Osteoblast (primary cell): Measurements from ENCODE around the gene TSPAN5. TPM values are rescaled to one million over a fixed set of nuclear protein-coding genes. Genes with fewer than 3 reads are reported as not detected.

Experiments
- DNase-seq: peaks from one replicate; pipeline ENCODE4 v3.0.0; 2011; ENCODE audit warnings: low spot score, mixed read lengths; ENCODE audit not compliant: insufficient read length; ENCODE audit errors: missing footprints
- H2AFZ ChIP-seq: 2 replicates; pipeline ENCODE4 v1.6.0; 2011; ENCODE audit warnings: mild to moderate bottlenecking, low read length
- H3K27ac ChIP-seq: 2 replicates; pipeline ENCODE4 v1.5.1; 2011; ENCODE audit warnings: mild to moderate bottlenecking, low read depth, low read length, moderate library complexity
- H3K27me3 ChIP-seq: 2 replicates; pipeline ENCODE4 v1.6.0; 2012; ENCODE audit warnings: mild to moderate bottlenecking, control low read depth, inconsistent platforms, low read length, moderate library complexity; ENCODE audit not compliant: insufficient read depth
- H3K36me3 ChIP-seq: 2 replicates; pipeline ENCODE4 v1.5.1; 2011; ENCODE audit warnings: mild to moderate bottlenecking, low read length, control low read depth, moderate library complexity; ENCODE audit not compliant: insufficient read depth
- H3K4me1 ChIP-seq: 2 replicates; pipeline ENCODE4 v1.5.1; 2011; ENCODE audit warnings: mild to moderate bottlenecking, low read length, control low read depth, moderate library complexity; ENCODE audit not compliant: insufficient read depth
- H3K4me2 ChIP-seq: 2 replicates; pipeline ENCODE4 v1.6.0; 2011; ENCODE audit warnings: mild to moderate bottlenecking, low read length; ENCODE audit not compliant: insufficient read depth
- H3K4me3 ChIP-seq: fragments of 200-600 bp; sonication (generic); 3 replicates; pipeline ENCODE4 v1.5.1; 2012; ENCODE audit warnings: mild to moderate bottlenecking, low read length, inconsistent platforms; ENCODE audit not compliant: insufficient read depth
- H3K79me2 ChIP-seq: 2 replicates; pipeline ENCODE4 v1.6.0; 2012; ENCODE audit warnings: mild to moderate bottlenecking, low read length, control low read depth, inconsistent platforms; ENCODE audit not compliant: insufficient read depth
- H3K9me3 ChIP-seq: 2 replicates; pipeline ENCODE4 v1.5.1; 2011; ENCODE audit warnings: low read depth, low read length, control low read depth
- H4K20me1 ChIP-seq: 2 replicates; pipeline ENCODE4 v1.6.0; 2012; ENCODE audit warnings: mild to moderate bottlenecking, low read length, control low read depth; ENCODE audit not compliant: insufficient read depth
- CTCF ChIP-seq: IDR thresholded peaks from 2 replicates; pipeline ENCODE4 v1.5.1; 2011; ENCODE audit warnings: mild to moderate bottlenecking, low read depth, low read length, moderate library complexity; ENCODE audit errors: extremely low read depth
- total RNA-seq: library from RNA; depleted of rRNA; stranded (reverse); fragments of >200 nt; gene quantifications from 2 replicates; pipeline ENCODE4 v1.2.3, GENCODE V29; 2012

TSPAN5 gene
- total RNA-seq, 1 donor: 36.9 TPM

GRCh38 chr4:98555798-98556445, 102.5 kb downstream of the TSPAN5 start:
- no peak overlapping the region for H2AFZ ChIP-seq
- peak; percentile 72 for DNase-seq
- H4K20me1 ChIP-seq: no peaks in the 10 kb centered on the region
- H3K36me3 ChIP-seq: no peaks in the 10 kb centered on the region
- no peak for TF ChIP-seq CTCF
- H3K4me2 ChIP-seq: no peak overlapping the region
- H3K27me3 ChIP-seq: no peaks in the 10 kb centered on the region
- H3K9me3 ChIP-seq: no peaks in the 10 kb centered on the region
- H3K79me2 ChIP-seq: peaks cover 79% of the 10 kb centered on the region
- H3K4me3 ChIP-seq: no peak overlapping the region
- peaks cover 20% of the 10 kb centered on the region for H3K4me1 ChIP-seq
- H3K27ac ChIP-seq: peak overlapping the region; percentile 10

- Histone ChIP-seq H3K27ac (peak overlapping the region; percentile 86), H3K4me2 (peak overlapping the region; percentile 82), H2AFZ (peak overlapping the region; percentile 88)
Measured at GRCh38 chr4:98546910-98547594, 111.4 kb downstream of the TSPAN5 start.

GRCh38 chr4:98544818-98545414, 113.5 kb downstream of the TSPAN5 start:
- DNase-seq: no peak
- H3K27ac ChIP-seq: no peak overlapping the region
- H3K4me2 ChIP-seq: no peak overlapping the region
- H3K4me3 ChIP-seq: no peak overlapping the region
- H3K9me3 ChIP-seq: no peaks in the 10 kb centered on the region
- no peak overlapping the region for H2AFZ ChIP-seq
- TF ChIP-seq CTCF: no peak
- no peaks in the 10 kb centered on the region for H4K20me1 ChIP-seq
- peaks cover 75% of the 10 kb centered on the region for H3K79me2 ChIP-seq
- peaks cover 6% of the 10 kb centered on the region for H3K4me1 ChIP-seq
- no peaks in the 10 kb centered on the region for H3K27me3 ChIP-seq
- H3K36me3 ChIP-seq: no peaks in the 10 kb centered on the region

More at GRCh38 chr4:98546910-98547594, 111.4 kb downstream of the TSPAN5 start:
- Histone ChIP-seq H3K9me3 (no peaks in the 10 kb centered on the region), H3K79me2 (peaks cover 66% of the 10 kb centered on the region), H3K4me3 (peak overlapping the region; percentile 72), H3K36me3 (no peaks in the 10 kb centered on the region), H3K27me3 (no peaks in the 10 kb centered on the region), H3K4me1 (peaks cover 6% of the 10 kb centered on the region), H4K20me1 (no peaks in the 10 kb centered on the region)
- peak; percentile 90 for DNase-seq
- TF ChIP-seq CTCF: peak; percentile 22
